Endodermal cell (in vitro differentiated cells): ENCODE measurements around the gene CD74. TPM values are rescaled to one million over a fixed set of nuclear protein-coding genes. Genes with fewer than 3 reads are reported as not detected.

Experiments used
- DNase-seq: peaks from one replicate; pipeline ENCODE4 v3.0.0-alpha.2; 2017
- H3K27ac ChIP-seq: 2 replicates; pipeline ENCODE4 v1.5.1; 2013; ENCODE audit warnings: mild to moderate bottlenecking, low read depth, low read length, moderate library complexity
- H3K27me3 ChIP-seq: 2 replicates; pipeline ENCODE4 v1.6.1; 2013; ENCODE audit warnings: mild to moderate bottlenecking, low read length, moderate library complexity; ENCODE audit not compliant: insufficient read depth, control insufficient read depth, poor library complexity, severe bottlenecking
- H3K36me3 ChIP-seq: 2 replicates; pipeline ENCODE4 v1.7.0; 2013; ENCODE audit warnings: mild to moderate bottlenecking, low read length, moderate library complexity; ENCODE audit not compliant: control insufficient read depth, insufficient read depth
- H3K4me1 ChIP-seq: one replicate; pipeline ENCODE4 v1.7.0; 2013; ENCODE audit warnings: low read length; ENCODE audit not compliant: control insufficient read depth, insufficient read depth
- H3K4me3 ChIP-seq: 2 replicates; pipeline ENCODE4 v1.5.1; 2013; ENCODE audit warnings: mild to moderate bottlenecking, low read length, moderate library complexity
- H3K9ac ChIP-seq: 2 replicates; pipeline ENCODE4 v1.6.1; 2013; ENCODE audit warnings: mild to moderate bottlenecking, low read length, moderate library complexity; ENCODE audit not compliant: poor library complexity, severe bottlenecking; ENCODE audit errors: extremely low read depth
- H3K9me3 ChIP-seq: 2 replicates; pipeline ENCODE4 v1.6.1; 2013; ENCODE audit warnings: mild to moderate bottlenecking, low read length, moderate library complexity; ENCODE audit not compliant: control insufficient read depth
- H3K27ac Mint-ChIP-seq: 2 replicates; pipeline ENCODE4 v1.8.0; 2020; ENCODE audit warnings: mixed read lengths
- H3K27me3 Mint-ChIP-seq: 2 replicates; pipeline ENCODE4 v1.8.0; 2021; ENCODE audit warnings: mild to moderate bottlenecking, mixed read lengths; ENCODE audit not compliant: insufficient read depth
- H3K36me3 Mint-ChIP-seq: 2 replicates; pipeline ENCODE4 v1.8.0; 2020; ENCODE audit warnings: low read depth, mixed read lengths
- H3K4me1 Mint-ChIP-seq: 2 replicates; pipeline ENCODE4 v1.8.0; 2020; ENCODE audit warnings: mixed read lengths
- H3K4me3 Mint-ChIP-seq: 2 replicates; pipeline ENCODE4 v1.8.0; 2020; ENCODE audit warnings: mild to moderate bottlenecking, moderate library complexity, mixed read lengths
- H3K9me3 Mint-ChIP-seq: 2 replicates; pipeline ENCODE4 v1.8.0; 2020; ENCODE audit warnings: mild to moderate bottlenecking, mixed read lengths
- CTCF ChIP-seq: fragments of 200-600 bp; sonication (generic); conservative IDR thresholded peaks from 2 replicates; pipeline ENCODE4 v1.5.0; 2021; ENCODE audit warnings: antibody characterized with exemption, mild to moderate bottlenecking
- WGBS, 2 experiments: methylation state at CpG; one replicate each; pipeline versions ENCODE4 v1.1.5 to v1.1.7; 2013; ENCODE audit warnings: missing lambda C conversion rate in 2 of 2, mixed read lengths in 1 of 2; ENCODE audit not compliant: insufficient coverage in 1 of 2, insufficient read length in 1 of 2; 5-methylcytosine and 5-hydroxymethylcytosine counted together
- total RNA-seq, 2 donors: library from RNA; stranded (reverse); fragmentation: NEBNext Ultra II Directional in 1 of 2; extraction: Animal tissue kit (Norgen Biotek cat#: 25700) in 1 of 2; gene quantifications; 2 replicates in 1 of 2; 3 replicates in 1 of 2; pipeline ENCODE4 v1.2.1, GENCODE V29; 2021

CD74 gene
- total RNA-seq, 2 donors from 2014 or later: 12.4 to 20.0 TPM

- H3K4me1 Mint-ChIP-seq: peaks cover 17% of the 10 kb centered on the region
- no peaks in the 10 kb centered on the region for H3K27me3 Mint-ChIP-seq
- Histone ChIP-seq H3K27ac (no peak overlapping the region), H3K27me3 (no peaks in the 10 kb centered on the region), H3K36me3 (peaks cover 57% of the 10 kb centered on the region), H3K4me1 (peaks cover 4% of the 10 kb centered on the region), H3K4me3 (peak overlapping the region; percentile 91), H3K9me3 (no peaks in the 10 kb centered on the region), H3K9ac (peak overlapping the region; percentile 17)
- H3K27ac Mint-ChIP-seq: peak overlapping the region; percentile 99
- no peak for TF ChIP-seq CTCF
- 96 to 100% methylated on average over 5 to 6 of the region's 6 CpGs for WGBS, 2 experiments
- H3K9me3 Mint-ChIP-seq: peaks cover 7% of the 10 kb centered on the region
- peaks cover 62% of the 10 kb centered on the region for H3K36me3 Mint-ChIP-seq
- DNase-seq: no peak
- H3K4me3 Mint-ChIP-seq: peak overlapping the region; percentile 96
These were observed 34.5 kb upstream of the CD74 start for GRCh38 chr5:150447188-150447587.

GRCh38 chr5:150446583-150446982, 33.9 kb upstream of the CD74 start:
- Mint-ChIP-seq H3K36me3 (peaks cover 62% of the 10 kb centered on the region), H3K4me1 (peaks cover 20% of the 10 kb centered on the region), H3K27ac (peak overlapping the region; percentile 99), H3K4me3 (no peak overlapping the region), H3K27me3 (no peaks in the 10 kb centered on the region), H3K9me3 (peaks cover 7% of the 10 kb centered on the region)
- H3K27me3 ChIP-seq: no peaks in the 10 kb centered on the region
- DNase-seq: no peak
- 96 to 100% methylated on average over 2 to 6 of the region's 6 CpGs for WGBS, 2 experiments
- H3K4me3 ChIP-seq: peak overlapping the region; percentile 91
- TF ChIP-seq CTCF: no peak
- H3K36me3 ChIP-seq: peaks cover 57% of the 10 kb centered on the region
- no peaks in the 10 kb centered on the region for H3K9me3 ChIP-seq
- H3K4me1 ChIP-seq: peaks cover 10% of the 10 kb centered on the region
- H3K9ac ChIP-seq: no peak overlapping the region
- no peak overlapping the region for H3K27ac ChIP-seq

GRCh38 chr5:150446088-150446487, 33.4 kb upstream of the CD74 start:
- TF ChIP-seq CTCF: no peak
- no peak overlapping the region for H3K27ac ChIP-seq
- no peak overlapping the region for H3K4me3 Mint-ChIP-seq

More at GRCh38 chr5:150446088-150446487, 33.4 kb upstream of the CD74 start:
- 94 to 96% methylated on average over 2 of the region's 2 CpGs for WGBS, 2 experiments
- H3K4me3 ChIP-seq: peak overlapping the region; percentile 91
- Mint-ChIP-seq H3K27me3 (no peaks in the 10 kb centered on the region), H3K4me1 (peaks cover 24% of the 10 kb centered on the region), H3K36me3 (peaks cover 62% of the 10 kb centered on the region), H3K27ac (peak overlapping the region; percentile 77), H3K9me3 (peaks cover 7% of the 10 kb centered on the region)
- H3K4me1 ChIP-seq: peaks cover 10% of the 10 kb centered on the region
- peaks cover 57% of the 10 kb centered on the region for H3K36me3 ChIP-seq
- no peak for DNase-seq
- H3K9ac ChIP-seq: no peak overlapping the region
- no peaks in the 10 kb centered on the region for H3K9me3 ChIP-seq
- H3K27me3 ChIP-seq: no peaks in the 10 kb centered on the region
